Calu3 (cell line): ENCODE measurements around the gene PROCR. TPM values are rescaled to one million over a fixed set of nuclear protein-coding genes. Genes with fewer than 3 reads are reported as not detected.
A peak's percentile ranks its signal among the peaks of the same experiment; 100 is the strongest.

Experiments
- BruUV-seq: library from RNA; stranded (reverse); fragments of 400-500 nt; replicated peaks from 2 replicates; lab custom pipeline; 2021; lab: Mats Ljungman, UMichigan
- CTCF ChIA-PET: fragments of 300-600 bp; sonication (Branson Sonifier 250); formaldehyde crosslinking; loops from one replicate; lab custom pipeline; 2022; ENCODE audit warnings: antibody characterized with exemption; lab: Charles Lee
- DNase-seq: peaks from one replicate; pipeline ENCODE4 v3.0.0; 2022
- H3K27ac Mint-ChIP-seq: one replicate; pipeline ENCODE4 v1.8.0; 2022; ENCODE audit warnings: mixed read lengths; ENCODE audit not compliant: unreplicated experiment
- H3K27me3 Mint-ChIP-seq: one replicate; pipeline ENCODE4 v1.8.0; 2022; ENCODE audit warnings: mixed read lengths; ENCODE audit not compliant: unreplicated experiment
- H3K36me3 Mint-ChIP-seq: one replicate; pipeline ENCODE4 v1.8.0; 2022; ENCODE audit warnings: mild to moderate bottlenecking, moderate library complexity, mixed read lengths; ENCODE audit not compliant: insufficient read depth, unreplicated experiment
- H3K4me1 Mint-ChIP-seq: one replicate; pipeline ENCODE4 v1.8.0; 2022; ENCODE audit warnings: mild to moderate bottlenecking, low read depth, mixed read lengths; ENCODE audit not compliant: unreplicated experiment
- H3K4me3 Mint-ChIP-seq: one replicate; pipeline ENCODE4 v1.8.0; 2022; ENCODE audit warnings: mild to moderate bottlenecking, low read depth, moderate library complexity, mixed read lengths; ENCODE audit not compliant: unreplicated experiment
- H3K9me3 Mint-ChIP-seq: one replicate; pipeline ENCODE4 v1.8.0; 2022; ENCODE audit warnings: low read depth, mixed read lengths; ENCODE audit not compliant: unreplicated experiment
- intact Hi-C: fragments of 100-400 bp; cut with micrococcal nuclease; formaldehyde crosslinking; loops from one replicate; pipeline ENCODE4 v1.10.0; 2022; ENCODE audit not compliant: unreplicated experiment
- total RNA-seq: library from RNA; stranded (reverse); gene quantifications from 2 replicates; pipeline ENCODE4 v1.2.3, GENCODE V29; 2022
- TF ChIP-seq, protein P1 (sequence below): fragments of 200-600 bp; IDR thresholded peaks from one replicate; pipeline ENCODE4 v1.8.0; 2022; ENCODE audit warnings: antibody characterized with exemption; ENCODE audit not compliant: unreplicated experiment

The PROCR gene
- total RNA-seq, 1 experiment from 2014 or later = 9.7 TPM

- intact Hi-C loops = no loop called here
These were observed 43.4 kb downstream of the PROCR start for GRCh38 chr20:35215066-35215956.

GRCh38 chr20:35216541-35216940 lies 44.7 kb downstream of the PROCR start:
- peak overlapping the region; percentile 84 for H3K27ac Mint-ChIP-seq
- H3K4me1 Mint-ChIP-seq = peaks cover 31% of the 10 kb centered on the region
- no TSS peak for BruUV-seq
- TF ChIP-seq, protein P1, sequence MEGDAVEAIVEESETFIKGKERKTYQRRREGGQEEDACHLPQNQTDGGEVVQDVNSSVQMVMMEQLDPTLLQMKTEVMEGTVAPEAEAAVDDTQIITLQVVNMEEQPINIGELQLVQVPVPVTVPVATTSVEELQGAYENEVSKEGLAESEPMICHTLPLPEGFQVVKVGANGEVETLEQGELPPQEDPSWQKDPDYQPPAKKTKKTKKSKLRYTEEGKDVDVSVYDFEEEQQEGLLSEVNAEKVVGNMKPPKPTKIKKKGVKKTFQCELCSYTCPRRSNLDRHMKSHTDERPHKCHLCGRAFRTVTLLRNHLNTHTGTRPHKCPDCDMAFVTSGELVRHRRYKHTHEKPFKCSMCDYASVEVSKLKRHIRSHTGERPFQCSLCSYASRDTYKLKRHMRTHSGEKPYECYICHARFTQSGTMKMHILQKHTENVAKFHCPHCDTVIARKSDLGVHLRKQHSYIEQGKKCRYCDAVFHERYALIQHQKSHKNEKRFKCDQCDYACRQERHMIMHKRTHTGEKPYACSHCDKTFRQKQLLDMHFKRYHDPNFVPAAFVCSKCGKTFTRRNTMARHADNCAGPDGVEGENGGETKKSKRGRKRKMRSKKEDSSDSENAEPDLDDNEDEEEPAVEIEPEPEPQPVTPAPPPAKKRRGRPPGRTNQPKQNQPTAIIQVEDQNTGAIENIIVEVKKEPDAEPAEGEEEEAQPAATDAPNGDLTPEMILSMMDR = no peak
- H3K36me3 Mint-ChIP-seq = no peaks in the 10 kb centered on the region
- intact Hi-C loops = no loop called here
- no peak overlapping the region for H3K4me3 Mint-ChIP-seq
- CTCF ChIA-PET = interaction anchor here (0.6 to 0.9 kb wide), 3 partner anchors 45 to 334 kb away, joined by 3 to 4 read pairs (median 3); partner anchors contain the start of gene EDEM2
- DNase-seq = no peak
- H3K27me3 Mint-ChIP-seq = no peaks in the 10 kb centered on the region
- H3K9me3 Mint-ChIP-seq = no peaks in the 10 kb centered on the region

More at GRCh38 chr20:35215066-35215956, 43.4 kb downstream of the PROCR start:
- Mint-ChIP-seq H3K27ac (peak overlapping the region; percentile 84), H3K4me3 (no peak overlapping the region), H3K36me3 (no peaks in the 10 kb centered on the region), H3K27me3 (no peaks in the 10 kb centered on the region), H3K4me1 (peaks cover 31% of the 10 kb centered on the region), H3K9me3 (no peaks in the 10 kb centered on the region)
- BruUV-seq = no TSS peak
- DNase-seq = peak; percentile 62
- CTCF ChIA-PET = interaction anchor here (0.7 to 3.1 kb wide), 5 partner anchors 70 to 1708 kb away, joined by 3 to 13 read pairs (median 4); no protein-coding TSS in a partner anchor
- TF ChIP-seq, protein P1 = no peak

GRCh38 chr20:35223941-35224340 lies 52.1 kb downstream of the PROCR start:
- no peak for DNase-seq
- Mint-ChIP-seq H3K4me1 (no peaks in the 10 kb centered on the region), H3K9me3 (no peaks in the 10 kb centered on the region), H3K27me3 (peaks cover 53% of the 10 kb centered on the region), H3K36me3 (peaks cover 4% of the 10 kb centered on the region), H3K4me3 (no peak overlapping the region), H3K27ac (no peak overlapping the region)
- TF ChIP-seq, protein P1 = no peak
- CTCF ChIA-PET = interaction anchor here (1.1 kb wide), 1 partner anchor 40 kb away, joined by 5 read pairs; no protein-coding TSS in a partner anchor
- BruUV-seq = no TSS peak
- intact Hi-C loops = no loop called here

GRCh38 chr20:35224536-35224935 lies 52.7 kb downstream of the PROCR start:
- no TSS peak for BruUV-seq
- peaks cover 4% of the 10 kb centered on the region for H3K36me3 Mint-ChIP-seq
- CTCF ChIA-PET = no interaction called here
- no peaks in the 10 kb centered on the region for H3K4me1 Mint-ChIP-seq
- H3K9me3 Mint-ChIP-seq = no peaks in the 10 kb centered on the region
- peaks cover 59% of the 10 kb centered on the region for H3K27me3 Mint-ChIP-seq
- H3K27ac Mint-ChIP-seq = no peak overlapping the region
- TF ChIP-seq, protein P1 = no peak
- intact Hi-C loops = no loop called here
- DNase-seq = no peak
- no peak overlapping the region for H3K4me3 Mint-ChIP-seq
